Left cardiac atrium (tissue), 4 donors: Measurements from ENCODE around the gene PARP15. TPM values are rescaled to one million over a fixed set of nuclear protein-coding genes. Genes with fewer than 3 reads are reported as not detected.

ENCODE experiments used
- ATAC-seq, 2 donors: fragments of 200-7000 bp; cut with Tn5 transposase; one replicate each; pipeline ENCODE4 v1.9.1; 2020; ENCODE audit warnings: mild to moderate bottlenecking in 2 of 2, moderate library complexity in 2 of 2
- DNase-seq: peaks from one replicate; pipeline ENCODE4 v3.0.0-alpha.2; 2020
- intact Hi-C, 2 donors: fragments of 100-400 bp; cut with DNase I; formaldehyde crosslinking; loops; one replicate each; pipeline versions ENCODE4 v1.14.1 to v1.15.1; 2022 to 2023
- total RNA-seq, 2 donors: library from RNA; stranded (reverse); fragmentation: NEBNext Ultra II Directional; extraction: Animal tissue kit (Norgen Biotek cat#: 25700); gene quantifications; one replicate each; pipeline ENCODE4 v1.2.1, GENCODE V29; 2021
- donor health status: DM: no; HTN: yes; CAD: no.
- donor health status: DM: no; HTN: yes; CAD: no; lungs with severe emphysema.
- donor health status: DM: yes; HTN: yes; CAD: no.
- donor health status: Dilated cardiomyopathy.

PARP15 gene
- total RNA-seq, 2 donors from 2014 or later = 1.5 to 1.6 TPM

- intact Hi-C loops = no loop called here
- DNase-seq (no peak), ATAC-seq (no peak)
Observed at GRCh38 chr3:122606330-122606729, 28.9 kb downstream of the PARP15 start.

GRCh38 chr3:122608916-122609315 lies 31.5 kb downstream of the PARP15 start:
- intact Hi-C loops = no loop called here
- ATAC-seq (no peak), DNase-seq (no peak)

- intact Hi-C loops = no loop called here
- no peak for DNase-seq
- ATAC-seq = peak in 1 of 2 donors; percentile 82
Observed at GRCh38 chr3:122609798-122610559, 32.5 kb downstream of the PARP15 start.

GRCh38 chr3:122612696-122613095 lies 35.2 kb downstream of the PARP15 start:
- ATAC-seq (no peak), DNase-seq (no peak)
- intact Hi-C loops = no loop called here

GRCh38 chr3:122615303-122615702 lies 37.9 kb downstream of the PARP15 start:
- ATAC-seq = no peak
- no peak for DNase-seq
- intact Hi-C loops = no loop called here

GRCh38 chr3:122618614-122619013 lies 41.2 kb downstream of the PARP15 start:
- ATAC-seq (no peak), DNase-seq (no peak)
- intact Hi-C loops = no loop called here

GRCh38 chr3:122619040-122619439 lies 41.6 kb downstream of the PARP15 start:
- no peak for DNase-seq
- no peak for ATAC-seq
- intact Hi-C loops = no loop called here

- ATAC-seq (no peak), DNase-seq (no peak)
- intact Hi-C loops = no loop called here
Observed at GRCh38 chr3:122620399-122620798, 42.9 kb downstream of the PARP15 start.

GRCh38 chr3:122621112-122621511 lies 43.7 kb downstream of the PARP15 start:
- intact Hi-C loops = no loop called here
- ATAC-seq = no peak
- no peak for DNase-seq

GRCh38 chr3:122623031-122623829 lies 45.8 kb downstream of the PARP15 start:
- ATAC-seq (no peak), DNase-seq (no peak)
- intact Hi-C loops = no loop called here

- DNase-seq (no peak), ATAC-seq (no peak)
- intact Hi-C loops = no loop called here
Observed at GRCh38 chr3:122626515-122627180, 49.2 kb downstream of the PARP15 start.

GRCh38 chr3:122627301-122627700 lies 49.9 kb downstream of the PARP15 start:
- intact Hi-C loops = no loop called here
- DNase-seq (no peak), ATAC-seq (no peak)

GRCh38 chr3:122628567-122628966 lies 51.1 kb downstream of the PARP15 start:
- ATAC-seq (no peak), DNase-seq (no peak)
- intact Hi-C loops = no loop called here

GRCh38 chr3:122629763-122630162 lies 52.3 kb downstream of the PARP15 start:
- intact Hi-C loops = no loop called here
- DNase-seq (no peak), ATAC-seq (no peak)

- ATAC-seq (no peak), DNase-seq (no peak)
- intact Hi-C loops = no loop called here
Observed at GRCh38 chr3:122635789-122636188, 58.3 kb downstream of the PARP15 start.

- intact Hi-C loops = no loop called here
Observed at GRCh38 chr3:122636697-122637096, 59.2 kb downstream of the PARP15 start.

GRCh38 chr3:122640437-122640999 lies 63.1 kb downstream of the PARP15 start:
- DNase-seq (no peak), ATAC-seq (no peak)
- intact Hi-C loops = no loop called here

More at GRCh38 chr3:122636697-122637096, 59.2 kb downstream of the PARP15 start:
- ATAC-seq (no peak), DNase-seq (no peak)

GRCh38 chr3:122642935-122643334 lies 65.5 kb downstream of the PARP15 start:
- intact Hi-C loops = no loop called here
- DNase-seq (no peak), ATAC-seq (no peak)

GRCh38 chr3:122646146-122646988 lies 68.9 kb downstream of the PARP15 start:
- intact Hi-C loops = no loop called here
- ATAC-seq = no peak
- DNase-seq = no peak
